ENCODE measurements around the gene EPC1.

Gene EPC1

DNA sequence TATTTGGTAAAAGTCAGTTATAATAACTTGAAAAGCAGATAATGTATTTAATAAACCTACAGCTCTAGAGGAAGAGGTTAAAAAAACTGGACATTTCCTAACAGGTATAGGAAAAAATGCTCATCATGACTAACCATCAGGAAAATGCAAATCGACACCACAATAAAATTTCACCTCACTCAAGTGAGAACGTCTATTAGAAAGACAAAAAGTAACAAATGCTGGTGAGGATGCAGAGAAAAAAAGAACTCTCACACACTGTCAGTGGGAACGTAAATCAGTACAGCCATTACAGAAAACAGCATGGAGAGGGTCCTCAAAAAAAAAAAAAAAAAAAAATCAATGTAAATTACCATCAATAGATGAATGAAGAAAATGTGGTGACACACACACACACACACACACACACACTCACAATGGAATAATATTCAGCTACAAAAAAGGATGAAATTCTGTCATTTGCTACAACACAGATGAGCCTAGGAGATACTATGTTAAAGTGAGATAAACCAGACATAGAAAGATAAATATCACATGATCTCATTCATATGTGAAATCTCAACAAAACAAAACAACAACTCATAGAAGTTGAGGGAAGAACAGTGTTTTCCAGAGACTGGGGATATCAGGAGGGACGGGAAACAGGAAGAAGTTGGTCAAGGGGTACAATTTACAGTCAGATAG, 20.1 kb downstream of the EPC1 start:
- H3K79me2 ChIP-seq = peaks cover 52% of the 10 kb centered on the region

DNA sequence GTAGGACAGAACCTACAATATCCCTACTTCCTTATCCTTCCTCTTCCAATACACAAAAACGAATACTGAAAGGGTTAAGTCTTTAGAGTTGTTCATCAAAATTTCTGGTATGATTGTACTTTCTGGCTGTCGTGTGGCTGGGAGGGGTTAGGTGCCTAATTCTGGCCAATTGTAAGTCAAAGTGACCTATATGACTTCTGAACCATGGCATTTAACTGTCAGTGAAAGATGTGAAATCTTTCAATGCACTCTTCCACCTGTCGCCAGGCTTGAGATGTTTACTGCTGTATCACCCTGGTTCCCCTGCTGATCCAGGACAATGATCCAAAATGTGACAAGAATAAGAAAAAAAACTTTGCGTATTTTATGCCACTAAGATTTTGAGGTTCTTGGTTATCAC, 20.8 kb downstream of the EPC1 start:
- no peak overlapping the region for H2AFZ ChIP-seq
- no peaks in the 10 kb centered on the region for H3K36me3 ChIP-seq (ENCODE audit: control insufficient read depth, insufficient read depth, low read length)
- peaks cover 56% of the 10 kb centered on the region for H3K79me2 ChIP-seq
- H3K9ac ChIP-seq = no peak overlapping the region
- TF ChIP-seq CTCF (IDR thresholded peaks at IDR 0.05) = no peak
- no peak overlapping the region for H3K4me3 ChIP-seq (ENCODE audit: low read depth, low read length)
- peaks cover 20% of the 10 kb centered on the region for H3K4me1 ChIP-seq
- H3K27me3 ChIP-seq (ENCODE audit: control insufficient read depth, insufficient read depth, low read length) = no peaks in the 10 kb centered on the region
- H3K4me2 ChIP-seq (ENCODE audit: low read length) = no peak overlapping the region
- H3K27ac ChIP-seq = no peak overlapping the region
- no peaks in the 10 kb centered on the region for H3K9me3 ChIP-seq (ENCODE audit: control insufficient read depth, low read length)

More for the DNA sequence above, 20.1 kb downstream of the EPC1 start:
- Histone ChIP-seq H3K9me3 (ENCODE audit: control insufficient read depth, low read length) (no peaks in the 10 kb centered on the region), H3K4me2 (ENCODE audit: low read length) (no peak overlapping the region), H3K27ac (no peak overlapping the region), H3K9ac (no peak overlapping the region), H3K36me3 (ENCODE audit: control insufficient read depth, insufficient read depth, low read length) (no peaks in the 10 kb centered on the region), H3K4me1 (peaks cover 20% of the 10 kb centered on the region), H3K4me3 (ENCODE audit: low read depth, low read length) (no peak overlapping the region), H3K27me3 (ENCODE audit: control insufficient read depth, insufficient read depth, low read length) (no peaks in the 10 kb centered on the region), H2AFZ (no peak overlapping the region)
- no peak for TF ChIP-seq CTCF (IDR thresholded peaks at IDR 0.05)

GRCh38 chr10:32323051-32323450, 23.9 kb downstream of the EPC1 start:
- TF ChIP-seq CTCF (IDR thresholded peaks at IDR 0.05) = no peak
- Histone ChIP-seq H3K27ac (no peak overlapping the region), H3K4me1 (peaks cover 11% of the 10 kb centered on the region)

GRCh38 chr10:32321016-32321631, 25.8 kb downstream of the EPC1 start:
- H3K4me1 ChIP-seq = peaks cover 14% of the 10 kb centered on the region
- H2AFZ ChIP-seq = no peak overlapping the region
- no peaks in the 10 kb centered on the region for H3K9me3 ChIP-seq (ENCODE audit: control insufficient read depth, low read length)
- H3K79me2 ChIP-seq = peaks cover 66% of the 10 kb centered on the region
- H3K27ac ChIP-seq = no peak overlapping the region
- no peak overlapping the region for H3K4me2 ChIP-seq (ENCODE audit: low read length)
- H3K36me3 ChIP-seq (ENCODE audit: control insufficient read depth, insufficient read depth, low read length) = no peaks in the 10 kb centered on the region
- H3K9ac ChIP-seq = no peak overlapping the region
- no peak for TF ChIP-seq CTCF (IDR thresholded peaks at IDR 0.05)
- no peaks in the 10 kb centered on the region for H3K27me3 ChIP-seq (ENCODE audit: control insufficient read depth, insufficient read depth, low read length)
- no peak overlapping the region for H3K4me3 ChIP-seq (ENCODE audit: low read depth, low read length)

More at GRCh38 chr10:32323051-32323450, 23.9 kb downstream of the EPC1 start:
- no peak overlapping the region for H3K9ac ChIP-seq
- peaks cover 59% of the 10 kb centered on the region for H3K79me2 ChIP-seq
- no peak overlapping the region for H3K4me3 ChIP-seq (ENCODE audit: low read depth, low read length)
- H3K4me2 ChIP-seq (ENCODE audit: low read length) = no peak overlapping the region
- no peak overlapping the region for H2AFZ ChIP-seq
- no peaks in the 10 kb centered on the region for H3K36me3 ChIP-seq (ENCODE audit: control insufficient read depth, insufficient read depth, low read length)
- H3K9me3 ChIP-seq (ENCODE audit: control insufficient read depth, low read length) = no peaks in the 10 kb centered on the region
- H3K27me3 ChIP-seq (ENCODE audit: control insufficient read depth, insufficient read depth, low read length) = no peaks in the 10 kb centered on the region

Measured in parathyroid adenoma (tissue), 2 donors.